GM19395 (cell line): Measurements from ENCODE around the gene MRTFA.
"Not testable (repeated sequence)": the region's sequence is repeated elsewhere in the genome, so short reads cannot be mapped to it uniquely, and the experiment has no call there.

ENCODE experiments used
- ATAC-seq: cut with Tn5 transposase; IDR thresholded peaks from one replicate; pipeline ENCODE4 v1.9.1; 2021; ENCODE audit warnings: mild to moderate bottlenecking, moderate library complexity; ENCODE audit not compliant: unreplicated experiment

Gene MRTFA

GRCh38 chr22:40502919-40503318 lies 133.6 kb downstream of the MRTFA start:
- no peak for ATAC-seq

- ATAC-seq = not testable (repeated sequence)
These were observed 136.1 kb downstream of the MRTFA start for GRCh38 chr22:40500465-40500786.

- ATAC-seq = no peak
These were observed 137.3 kb downstream of the MRTFA start for GRCh38 chr22:40499209-40499623.

GRCh38 chr22:40498420-40499208 lies 137.9 kb downstream of the MRTFA start:
- no peak for ATAC-seq

GRCh38 chr22:40493441-40493840 lies 143.1 kb downstream of the MRTFA start:
- ATAC-seq = no peak

- peak; percentile 88 for ATAC-seq
These were observed 144.4 kb downstream of the MRTFA start for GRCh38 chr22:40491990-40492631.

- no peak for ATAC-seq
These were observed 148.8 kb downstream of the MRTFA start for GRCh38 chr22:40487663-40488249.

- ATAC-seq = no peak
These were observed 149.4 kb downstream of the MRTFA start for GRCh38 chr22:40486962-40487602.

GRCh38 chr22:40485813-40486667 lies 150.5 kb downstream of the MRTFA start:
- no peak for ATAC-seq

- no peak for ATAC-seq
These were observed 151.4 kb downstream of the MRTFA start for GRCh38 chr22:40484906-40485669.

GRCh38 chr22:40482886-40483285 lies 153.6 kb downstream of the MRTFA start:
- no peak for ATAC-seq

GRCh38 chr22:40482391-40482790 lies 154.1 kb downstream of the MRTFA start:
- ATAC-seq = no peak

- ATAC-seq = no peak
These were observed 155.5 kb downstream of the MRTFA start for GRCh38 chr22:40480996-40481395.

GRCh38 chr22:40479887-40480538 lies 156.5 kb downstream of the MRTFA start:
- ATAC-seq = no peak

GRCh38 chr22:40479126-40479800 lies 157.3 kb downstream of the MRTFA start:
- ATAC-seq = no peak

GRCh38 chr22:40478338-40479125 lies 158.0 kb downstream of the MRTFA start:
- no peak for ATAC-seq

- no peak for ATAC-seq
These were observed 158.7 kb downstream of the MRTFA start for GRCh38 chr22:40477683-40478337.

- ATAC-seq = no peak
These were observed 160.2 kb downstream of the MRTFA start for GRCh38 chr22:40476341-40476740.
